ENCODE measurements around the gene SPATA22.

- TF ChIP-seq CTCF (IDR thresholded peaks at IDR 0.05), result no peak
- TF ChIP-seq YY1 (IDR thresholded peaks at IDR 0.05; ENCODE audit: low read depth), result no peak
- TF ChIP-seq ELF1 (IDR thresholded peaks at IDR 0.05), result no peak
- no peak for TF ChIP-seq TEAD4 (IDR thresholded peaks at IDR 0.05; ENCODE audit: borderline replicate concordance, insufficient read depth)
- no peak for TF ChIP-seq TAF1 (IDR thresholded peaks at IDR 0.05; ENCODE audit: borderline replicate concordance, low read depth, low read length)
- no peak for TF ChIP-seq JUND (IDR thresholded peaks at IDR 0.05)
- TF ChIP-seq SIN3A (IDR thresholded peaks at IDR 0.05; ENCODE audit: borderline replicate concordance, low read depth, low read length), result no peak
- TF ChIP-seq MAX (IDR thresholded peaks at IDR 0.05; ENCODE audit: low read depth), result no peak
- no peak for TF ChIP-seq FOXM1 (IDR thresholded peaks at IDR 0.05; ENCODE audit: low read depth)
Measured at GRCh38 chr17:3513305-3514035, 41.9 kb upstream of the SPATA22 start.
